Astrocyte (in vitro differentiated cells and primary cell): ENCODE measurements around the gene LDHD.

Experiments used
- CTCF ChIP-seq: IDR thresholded peaks from 2 replicates; pipeline ENCODE4 v1.5.1; 2011; ENCODE audit warnings: low read depth, mild to moderate bottlenecking, inconsistent platforms, low read length, moderate library complexity; ENCODE audit not compliant: insufficient read depth
- EZH2 ChIP-seq: IDR thresholded peaks from 2 replicates; pipeline ENCODE4 v1.6.1; 2012; ENCODE audit warnings: mild to moderate bottlenecking, low read length, inconsistent platforms; ENCODE audit not compliant: insufficient read depth

GRCh38 chr16:75088216-75088615, 28.4 kb downstream of the LDHD start:
- TF ChIP-seq EZH2 (no peak), CTCF (no peak)
